GM12873 (cell line): ENCODE data around the gene MLLT11.

Experiments used
- TF ChIP-seq, protein P1 (sequence below): IDR thresholded peaks from 2 replicates; pipeline ENCODE4 v1.5.1; 2012; ENCODE audit warnings: low read depth, mild to moderate bottlenecking, moderate library complexity, low read length, control low read depth; ENCODE audit not compliant: insufficient read depth; ENCODE audit errors: missing control alignments

MLLT11 gene

DNA sequence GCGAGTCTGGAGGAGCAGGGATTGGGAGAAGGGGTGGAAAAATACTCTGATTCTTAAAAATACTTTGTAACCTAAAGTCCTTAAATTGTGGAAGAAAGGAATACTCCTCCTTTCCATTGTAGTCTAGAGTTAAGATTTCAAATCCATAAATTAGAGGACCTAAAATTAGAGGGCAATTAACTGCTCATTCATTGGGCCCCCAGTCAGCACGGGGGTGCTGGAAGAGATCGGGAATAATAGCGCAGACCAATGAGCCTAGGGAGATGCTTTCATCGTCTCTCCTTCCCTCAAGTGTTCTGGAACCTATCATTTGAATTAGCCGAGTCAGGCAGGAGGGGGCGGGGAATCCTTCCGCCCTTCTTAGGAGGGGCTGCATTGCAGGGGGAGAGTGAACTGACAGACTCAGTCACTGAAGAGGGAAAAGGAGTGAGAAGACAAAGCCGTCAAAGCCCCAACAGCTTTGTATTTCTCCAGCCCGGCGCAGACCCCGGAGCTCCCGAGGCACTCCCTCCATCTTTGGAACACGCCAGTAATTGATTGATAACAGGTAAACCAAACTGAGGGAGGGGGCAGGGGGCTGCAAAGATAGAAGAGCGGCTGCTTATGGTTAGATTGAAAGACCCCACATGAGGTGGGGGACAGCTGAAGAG is at the start of gene MLLT11:
Gene MLLT11, plus strand, starts transcription at position 391 of the 650 bp plus-strand sequence. CDS start 6,828 bp downstream, outside the sequence.
- TF ChIP-seq, protein P1, sequence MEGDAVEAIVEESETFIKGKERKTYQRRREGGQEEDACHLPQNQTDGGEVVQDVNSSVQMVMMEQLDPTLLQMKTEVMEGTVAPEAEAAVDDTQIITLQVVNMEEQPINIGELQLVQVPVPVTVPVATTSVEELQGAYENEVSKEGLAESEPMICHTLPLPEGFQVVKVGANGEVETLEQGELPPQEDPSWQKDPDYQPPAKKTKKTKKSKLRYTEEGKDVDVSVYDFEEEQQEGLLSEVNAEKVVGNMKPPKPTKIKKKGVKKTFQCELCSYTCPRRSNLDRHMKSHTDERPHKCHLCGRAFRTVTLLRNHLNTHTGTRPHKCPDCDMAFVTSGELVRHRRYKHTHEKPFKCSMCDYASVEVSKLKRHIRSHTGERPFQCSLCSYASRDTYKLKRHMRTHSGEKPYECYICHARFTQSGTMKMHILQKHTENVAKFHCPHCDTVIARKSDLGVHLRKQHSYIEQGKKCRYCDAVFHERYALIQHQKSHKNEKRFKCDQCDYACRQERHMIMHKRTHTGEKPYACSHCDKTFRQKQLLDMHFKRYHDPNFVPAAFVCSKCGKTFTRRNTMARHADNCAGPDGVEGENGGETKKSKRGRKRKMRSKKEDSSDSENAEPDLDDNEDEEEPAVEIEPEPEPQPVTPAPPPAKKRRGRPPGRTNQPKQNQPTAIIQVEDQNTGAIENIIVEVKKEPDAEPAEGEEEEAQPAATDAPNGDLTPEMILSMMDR = no peak

GRCh38 chr1:151011154-151011850 is 48.9 kb upstream of the MLLT11 start:
- TF ChIP-seq, protein P1 = no peak

GRCh38 chr1:151012684-151013471 is 47.3 kb upstream of the MLLT11 start:
- TF ChIP-seq, protein P1 = no peak

DNA sequence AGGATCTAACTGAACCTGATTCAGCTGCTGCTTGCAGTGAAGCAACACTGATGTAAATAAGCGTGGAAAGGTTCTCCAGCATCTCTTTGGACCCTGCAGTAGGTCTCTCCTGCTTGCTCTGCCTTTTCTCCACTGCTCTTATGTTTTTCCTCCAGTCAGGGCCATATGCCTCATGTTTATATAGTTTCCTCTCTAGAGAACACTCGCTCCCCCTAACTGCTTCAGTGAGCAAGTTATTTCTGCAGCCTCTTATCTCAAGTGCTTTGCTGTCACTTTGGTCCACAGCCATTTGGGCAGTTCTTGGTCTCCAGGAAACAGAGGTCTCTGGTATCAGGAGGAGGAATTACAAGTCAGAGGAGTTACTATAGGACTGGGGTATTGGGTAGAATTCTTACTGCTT is 46.7 kb upstream of the MLLT11 start:
- TF ChIP-seq, protein P1 = no peak

GRCh38 chr1:151024540-151025146 is 35.6 kb upstream of the MLLT11 start:
- TF ChIP-seq, protein P1 = peak; percentile 87

DNA sequence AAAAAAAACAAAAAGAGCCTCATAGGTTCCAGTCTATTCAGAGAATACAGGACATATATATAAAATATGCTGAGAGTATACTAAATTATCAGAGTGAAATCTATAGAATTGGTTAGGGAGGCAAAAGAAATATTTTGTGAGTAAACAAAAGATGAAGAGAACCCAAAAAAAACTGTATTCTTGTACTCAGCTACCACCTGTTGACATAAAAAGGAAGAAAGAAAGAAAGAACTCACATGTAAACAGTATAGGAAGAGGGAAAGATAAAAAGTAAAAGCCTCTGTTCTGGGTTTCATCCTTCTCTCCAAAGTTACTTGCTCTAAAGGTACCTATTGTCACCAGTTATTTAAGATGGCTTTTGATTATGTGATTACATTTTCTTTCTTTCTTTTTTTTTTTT is 33.7 kb upstream of the MLLT11 start:
- TF ChIP-seq, protein P1 = no peak
